ENCODE data around the gene SMYD1.
A peak's percentile ranks its signal among the peaks of the same experiment; 100 is the strongest.

- TF ChIP-seq CTCF (IDR thresholded peaks at IDR 0.05): peak; percentile 54 to 72 (median 66)
- no peak for TF ChIP-seq POLR2A (IDR thresholded peaks at IDR 0.05)
These were observed 7.4 kb upstream of the SMYD1 start for GRCh38 chr2:88059979-88060906.

Data from upper lobe of left lung (tissue), 4 donors.